NCI-H1417 (cell line): Measurements from ENCODE around the gene ZBTB7C.
"Not testable (repeated sequence)": the region's sequence is repeated elsewhere in the genome, so short reads cannot be mapped to it uniquely, and the experiment has no call there.

Experiments
- DNase-seq, 3 experiments: peaks; one replicate each; lab custom pipeline; 2025; lab: John Stamatoyannopoulos, UW

Gene ZBTB7C

GRCh38 chr18:48297139-48297538 lies 112.0 kb downstream of the ZBTB7C start:
- peak in 2 of 3 experiments; percentile 50 to 52 for DNase-seq

GRCh38 chr18:48296581-48296980 lies 112.6 kb downstream of the ZBTB7C start:
- DNase-seq = peak in 2 of 3 experiments; percentile 8 to 49

- peak; percentile 21 to 74 (median 51) for DNase-seq
Observed at GRCh38 chr18:48295586-48296311, 113.4 kb downstream of the ZBTB7C start.

- peak in 1 of 3 experiments; percentile 74 for DNase-seq
Observed at GRCh38 chr18:48294899-48295585, 114.1 kb downstream of the ZBTB7C start.

- peak; percentile 91 to 100 (median 96) for DNase-seq
Observed at GRCh38 chr18:48293954-48294898, 115.0 kb downstream of the ZBTB7C start.

GRCh38 chr18:48292782-48293424 lies 116.3 kb downstream of the ZBTB7C start:
- peak in 1 of 3 experiments; percentile 41 for DNase-seq

GRCh38 chr18:48292229-48292628 lies 117.0 kb downstream of the ZBTB7C start:
- no peak for DNase-seq

- DNase-seq = peak; percentile 52 to 100 (median 97)
Observed at GRCh38 chr18:48290162-48290926, 118.8 kb downstream of the ZBTB7C start.

GRCh38 chr18:48284743-48285142 lies 124.4 kb downstream of the ZBTB7C start:
- DNase-seq = no peak

GRCh38 chr18:48284011-48284410 lies 125.2 kb downstream of the ZBTB7C start:
- not testable (repeated sequence) for DNase-seq

- DNase-seq = not testable (repeated sequence)
Observed at GRCh38 chr18:48281460-48281859, 127.7 kb downstream of the ZBTB7C start.

GRCh38 chr18:48279312-48279711 lies 129.9 kb downstream of the ZBTB7C start:
- no peak for DNase-seq

GRCh38 chr18:48278081-48278480 lies 131.1 kb downstream of the ZBTB7C start:
- no peak for DNase-seq

- peak in 1 of 3 experiments; percentile 59 for DNase-seq
Observed at GRCh38 chr18:48274301-48274700, 134.9 kb downstream of the ZBTB7C start.

- DNase-seq = no peak
Observed at GRCh38 chr18:48270929-48271328, 138.3 kb downstream of the ZBTB7C start.

GRCh38 chr18:48265328-48265727 lies 143.9 kb downstream of the ZBTB7C start:
- no peak for DNase-seq

- peak; percentile 7 to 64 (median 25) for DNase-seq
Observed at GRCh38 chr18:48263914-48264902, 145.0 kb downstream of the ZBTB7C start.

GRCh38 chr18:48263192-48263853 lies 145.9 kb downstream of the ZBTB7C start:
- DNase-seq = no peak

- DNase-seq = no peak
Observed at GRCh38 chr18:48260237-48260636, 148.9 kb downstream of the ZBTB7C start.
